SK-N-SH (cell line): ENCODE data around the gene SH3TC1. TPM values are rescaled to one million over a fixed set of nuclear protein-coding genes. Genes with fewer than 3 reads are reported as not detected.

Experiments
- CTCF ChIA-PET: fragments of 300-600, 350-600 bp; formaldehyde crosslinking; extraction: SDS; loops from one replicate; lab custom pipeline; 2021; lab: Yijun Ruan, JAX
- POLR2A ChIA-PET: fragments of 350-600 bp; sonication (Branson Sonifier 250); formaldehyde crosslinking; extraction: SDS; loops from one replicate; lab custom pipeline; 2020; ENCODE audit warnings: antibody characterized with exemption, inconsistent platforms; lab: Yijun Ruan, JAX
- DNase-seq: peaks from one replicate; pipeline ENCODE4 v3.0.0; 2012
- H2AFZ ChIP-seq: fragments of 200-600 bp; sonication (generic); 2 replicates; pipeline ENCODE4 v1.8.1; 2016; ENCODE audit warnings: antibody characterized with exemption, mild to moderate bottlenecking, low read depth
- H3F3A ChIP-seq: fragments of 200-600 bp; sonication (generic); replicated peaks from 2 replicates; pipeline ENCODE3; 2016; ENCODE audit warnings: antibody characterized with exemption, mild to moderate bottlenecking; ENCODE audit not compliant: insufficient read depth
- H3K27ac ChIP-seq, 2 experiments: fragments of 200-500 bp in 1 of 2; fragments of 200-600 bp in 1 of 2; sonication (Bioruptor generic) in 1 of 2; sonication (generic), shearing (Covaris generic) in 1 of 2; 2 replicates each; pipeline versions ENCODE4 v1.5.1 to v1.6.1; 2014 to 2016; ENCODE audit warnings: low read depth in 2 of 2, inconsistent platforms in 1 of 2, low read length in 1 of 2, mild to moderate bottlenecking in 1 of 2, mixed read lengths in 1 of 2
- H3K27me3 ChIP-seq: fragments of 200-600 bp; sonication (generic), shearing (Covaris generic); 2 replicates; pipeline ENCODE4 v1.6.1; 2016; ENCODE audit warnings: mixed run types; ENCODE audit not compliant: insufficient read depth
- H3K36me3 ChIP-seq, 2 experiments: fragments of 200-500 bp in 1 of 2; fragments of 200-600 bp in 1 of 2; sonication (Bioruptor generic) in 1 of 2; sonication (generic) in 1 of 2; replicated peaks in 1 of 2; 2 replicates each; pipeline versions ENCODE3 to v1.5.1; 2014 to 2016; ENCODE audit warnings: low read length in 1 of 2, mild to moderate bottlenecking in 1 of 2; ENCODE audit not compliant: insufficient read depth in 2 of 2, control insufficient read depth in 1 of 2
- H3K4me1 ChIP-seq, 2 experiments: fragments of 200-500 bp in 1 of 2; fragments of 200-600 bp in 1 of 2; sonication (Bioruptor generic) in 1 of 2; sonication (generic), shearing (Covaris generic) in 1 of 2; 2 replicates each; pipeline versions ENCODE4 v1.5.1 to v1.6.1; 2014 to 2016; ENCODE audit warnings: low read depth in 1 of 2, low read length in 1 of 2, mixed run types in 1 of 2; ENCODE audit not compliant: insufficient read depth in 2 of 2, control insufficient read depth in 1 of 2
- H3K4me2 ChIP-seq: fragments of 200-600 bp; sonication (generic), shearing (Covaris generic); 2 replicates; pipeline ENCODE4 v1.6.1; 2017; ENCODE audit warnings: mixed run types
- H3K4me3 ChIP-seq, 2 experiments: fragments of 200-500 bp in 1 of 2; fragments of 200-600 bp in 1 of 2; sonication (Bioruptor generic) in 1 of 2; sonication (generic), shearing (Covaris generic) in 1 of 2; 2 replicates each; pipeline versions ENCODE4 v1.5.1 to v1.8.1; 2014 to 2016; ENCODE audit warnings: low read depth in 2 of 2, inconsistent platforms in 1 of 2, low read length in 1 of 2, mild to moderate bottlenecking in 1 of 2, mixed read lengths in 1 of 2, moderate library complexity in 1 of 2
- H3K79me2 ChIP-seq: fragments of 200-600 bp; sonication (generic); 2 replicates; pipeline ENCODE4 v1.8.1; 2017; ENCODE audit warnings: mild to moderate bottlenecking; ENCODE audit not compliant: insufficient read depth
- H3K9ac ChIP-seq: fragments of 200-600 bp; sonication (generic); 2 replicates; pipeline ENCODE4 v1.6.1; 2017; ENCODE audit warnings: mixed run types
- H3K9me2 ChIP-seq: fragments of 200-600 bp; sonication (generic); 2 replicates; pipeline ENCODE4 v1.6.1; 2017; ENCODE audit warnings: mixed run types
- H3K9me3 ChIP-seq: fragments of 200-600 bp; sonication (generic); 2 replicates; pipeline ENCODE4 v1.6.1; 2017; ENCODE audit warnings: mixed run types, mild to moderate bottlenecking, moderate library complexity
- H4K20me1 ChIP-seq: fragments of 200-600 bp; sonication (generic); 2 replicates; pipeline ENCODE4 v1.6.1; 2017; ENCODE audit warnings: mild to moderate bottlenecking, mixed run types; ENCODE audit not compliant: insufficient read depth
- CTCF ChIP-seq: fragments of 200-600 bp; sonication (generic); IDR thresholded peaks from 2 replicates; pipeline ENCODE4 v1.6.1; 2017; ENCODE audit warnings: antibody characterized with exemption, mild to moderate bottlenecking, moderate library complexity
- FOXM1 ChIP-seq: IDR thresholded peaks from 2 replicates; pipeline ENCODE4 v1.4.0; 2012; ENCODE audit warnings: low read depth, mild to moderate bottlenecking
- GABPA ChIP-seq: IDR thresholded peaks from 2 replicates; pipeline ENCODE4 v1.4.0; 2012; ENCODE audit warnings: low read depth, mild to moderate bottlenecking
- JUND ChIP-seq: IDR thresholded peaks from 2 replicates; pipeline ENCODE4 v1.4.0; 2012
- MAX ChIP-seq: IDR thresholded peaks from 2 replicates; pipeline ENCODE4 v1.4.0; 2012; ENCODE audit warnings: low read depth
- MXI1 ChIP-seq: IDR thresholded peaks from 2 replicates; pipeline ENCODE4 v1.6.1; 2012; ENCODE audit warnings: mild to moderate bottlenecking, low read depth, low read length, improper control_type of control experiment
- POLR2AphosphoS5 ChIP-seq: IDR thresholded peaks from 2 replicates; pipeline ENCODE4 v1.6.1; 2012; ENCODE audit warnings: low read depth, low read length
- RAD21 ChIP-seq: IDR thresholded peaks from 2 replicates; pipeline ENCODE4 v1.6.1; 2012; ENCODE audit warnings: mild to moderate bottlenecking, low read length
- RCOR1 ChIP-seq: fragments of 150-350 bp; IDR thresholded peaks from 2 replicates; pipeline ENCODE4 v1.6.1; 2017; ENCODE audit warnings: antibody characterized with exemption, low read length
- REST ChIP-seq: IDR thresholded peaks from 2 replicates; pipeline ENCODE4 v1.6.1; 2012; ENCODE audit warnings: mild to moderate bottlenecking, low read depth, low read length, moderate library complexity
- RFX5 ChIP-seq: IDR thresholded peaks from 2 replicates; pipeline ENCODE4 v1.6.1; 2012; ENCODE audit warnings: mild to moderate bottlenecking, improper control_type of control experiment, low read length
- RXRA ChIP-seq: IDR thresholded peaks from 2 replicates; pipeline ENCODE4 v1.4.0; 2012; ENCODE audit warnings: low read depth, mild to moderate bottlenecking, borderline replicate concordance
- SMC3 ChIP-seq: IDR thresholded peaks from 2 replicates; pipeline ENCODE4 v1.6.1; 2012; ENCODE audit warnings: low read depth, low read length, improper control_type of control experiment
- TCF12 ChIP-seq: IDR thresholded peaks from 2 replicates; pipeline ENCODE4 v1.4.0; 2012
- TEAD4 ChIP-seq: IDR thresholded peaks from 2 replicates; pipeline ENCODE4 v1.4.0; 2012; ENCODE audit warnings: mild to moderate bottlenecking, borderline replicate concordance; ENCODE audit not compliant: insufficient read depth
- USF1 ChIP-seq: IDR thresholded peaks from 2 replicates; pipeline ENCODE4 v1.4.0; 2012; ENCODE audit warnings: low read depth, borderline replicate concordance
- YY1 ChIP-seq: IDR thresholded peaks from 2 replicates; pipeline ENCODE4 v1.4.0; 2012; ENCODE audit warnings: low read depth, mild to moderate bottlenecking
- WGBS: methylation state at CpG from one replicate; pipeline ENCODE4 v1.1.6; 2017; ENCODE audit warnings: low lambda C conversion rate; 5-methylcytosine and 5-hydroxymethylcytosine counted together
- polyA plus RNA-seq, 3 experiments: library from polyadenylated mRNA; depleted of rRNA; stranded (reverse); fragments of >200 nt; gene quantifications; 2 replicates each; pipeline ENCODE4 v1.2.3, GENCODE V29; 2012
- TF ChIP-seq, protein P1 (sequence below): IDR thresholded peaks from 2 replicates; pipeline ENCODE4; 2012

The SH3TC1 gene
- polyA plus RNA-seq, 1 of the 3 experiments (the other 2 are of a cell fraction) = 2.7 TPM

DNA sequence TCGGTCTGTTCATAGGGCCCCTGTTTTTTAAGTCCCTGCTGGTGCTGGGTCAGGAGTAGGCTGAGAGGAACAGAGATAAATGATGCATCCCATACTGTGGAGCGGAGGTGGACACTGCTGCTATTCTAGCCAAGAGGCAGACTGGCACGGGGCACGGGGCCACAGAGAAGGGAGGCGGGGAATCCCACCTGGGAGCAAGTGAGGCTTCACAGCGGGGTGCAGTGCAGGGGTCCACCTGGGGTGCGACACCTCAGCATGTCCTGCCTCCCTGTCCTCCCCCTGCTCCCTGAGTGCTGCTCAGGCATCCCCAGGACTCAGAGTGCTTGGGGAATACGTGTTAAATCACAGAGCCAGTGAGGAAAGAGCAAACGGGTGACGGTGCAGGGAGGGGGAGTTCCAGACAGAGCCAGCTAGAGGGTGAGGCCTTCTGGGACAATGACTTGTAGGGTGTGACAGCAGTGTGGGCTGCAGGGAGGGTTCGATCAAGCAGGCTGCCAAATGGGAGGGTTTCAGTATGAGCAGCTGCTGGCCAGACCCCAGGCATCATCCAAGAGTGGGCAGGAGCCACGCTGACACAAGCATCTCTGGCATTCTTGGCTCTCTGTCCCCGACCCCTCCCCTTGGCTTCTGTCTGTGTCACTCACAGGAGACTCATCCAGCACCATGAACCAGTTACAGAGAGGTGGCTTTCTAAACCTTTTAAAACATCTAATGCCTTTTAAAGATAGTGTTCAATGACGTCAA lies 56.8 kb downstream of the SH3TC1 start:
- Histone ChIP-seq H3K4me1 (peaks cover 3 to 10% of the 10 kb centered on the region in 2 experiments; a peak in 1 of 4 replicates), H3K4me3 (no peak overlapping the region), H3K27ac (no peak overlapping the region), H3K9me3 (no peaks in the 10 kb centered on the region), H3K4me2 (no peak overlapping the region), H3K36me3 (no peaks in the 10 kb centered on the region), H4K20me1 (no peaks in the 10 kb centered on the region), H3F3A (no peaks in the 10 kb centered on the region), H3K27me3 (no peaks in the 10 kb centered on the region), H2AFZ (no peak overlapping the region), H3K9ac (no peak overlapping the region), H3K79me2 (no peaks in the 10 kb centered on the region), H3K9me2 (no peaks in the 10 kb centered on the region)
- no peak for DNase-seq
- CTCF ChIA-PET = interaction anchor here (0.7 kb wide), 1 partner anchor 13 kb away, joined by 3 read pairs; no protein-coding TSS in a partner anchor
- TF ChIP-seq TEAD4 (no peak), MXI1 (no peak), FOXM1 (no peak), RFX5 (no peak), SMC3 (no peak), RCOR1 (no peak), USF1 (no peak), RAD21 (no peak), TCF12 (no peak), JUND (no peak), GABPA (no peak), YY1 (no peak), CTCF (no peak), RXRA (no peak), MAX (no peak), REST (no peak), POLR2AphosphoS5 (no peak)
- TF ChIP-seq, protein P1, sequence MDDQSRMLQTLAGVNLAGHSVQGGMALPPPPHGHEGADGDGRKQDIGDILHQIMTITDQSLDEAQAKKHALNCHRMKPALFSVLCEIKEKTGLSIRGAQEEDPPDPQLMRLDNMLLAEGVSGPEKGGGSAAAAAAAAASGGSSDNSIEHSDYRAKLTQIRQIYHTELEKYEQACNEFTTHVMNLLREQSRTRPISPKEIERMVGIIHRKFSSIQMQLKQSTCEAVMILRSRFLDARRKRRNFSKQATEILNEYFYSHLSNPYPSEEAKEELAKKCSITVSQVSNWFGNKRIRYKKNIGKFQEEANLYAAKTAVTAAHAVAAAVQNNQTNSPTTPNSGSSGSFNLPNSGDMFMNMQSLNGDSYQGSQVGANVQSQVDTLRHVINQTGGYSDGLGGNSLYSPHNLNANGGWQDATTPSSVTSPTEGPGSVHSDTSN = no peak
- POLR2A ChIA-PET = no interaction called here
- 76% methylated on average over 13 of the region's 14 CpGs for WGBS
